GM12873 (cell line): ENCODE measurements around the gene MTFR1L.

Experiments used
- CTCF ChIP-seq: IDR thresholded peaks from 2 replicates; pipeline ENCODE4 v1.5.1; 2012; ENCODE audit warnings: low read depth, mild to moderate bottlenecking, moderate library complexity, low read length, control low read depth; ENCODE audit not compliant: insufficient read depth; ENCODE audit errors: missing control alignments

Gene MTFR1L

GRCh38 chr1:25784575-25785051 lies 35.1 kb upstream of the MTFR1L start:
- no peak for TF ChIP-seq CTCF

DNA sequence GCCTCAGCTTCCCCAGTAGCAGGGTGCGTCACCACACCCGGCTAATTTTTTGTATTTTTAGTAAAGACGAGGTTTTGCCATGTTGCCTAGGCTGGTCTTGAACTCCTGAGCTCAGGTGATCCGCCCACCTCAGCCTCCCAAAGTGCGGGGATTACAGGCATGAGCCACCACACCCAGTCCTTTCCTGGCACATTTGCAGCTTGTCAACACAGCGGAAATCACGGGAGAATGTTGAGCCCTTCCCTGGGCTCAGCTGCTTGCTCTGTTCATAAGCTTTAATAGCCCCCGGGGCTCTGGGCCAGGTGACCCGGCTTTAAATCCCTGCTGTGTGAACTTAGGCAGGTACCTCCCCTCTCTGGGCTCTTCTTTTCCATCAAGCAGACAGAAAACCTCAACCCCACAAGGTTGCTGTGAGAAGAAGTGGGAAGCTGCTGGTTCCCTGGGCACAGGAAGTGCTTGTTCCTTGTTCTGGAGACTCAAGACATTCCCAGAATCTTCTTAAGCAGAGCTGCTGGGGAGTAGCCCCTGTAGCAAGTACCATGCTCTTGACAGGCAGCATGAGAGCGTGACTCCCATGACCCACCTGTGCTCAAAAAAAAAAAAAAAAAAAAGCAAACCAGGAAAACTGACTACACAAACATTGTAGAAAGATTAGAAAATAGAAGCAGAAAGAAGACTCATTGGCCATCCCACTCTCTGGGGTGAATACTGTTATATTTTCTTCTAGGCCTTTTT lies 34.3 kb upstream of the MTFR1L start:
- TF ChIP-seq CTCF, result no peak

DNA sequence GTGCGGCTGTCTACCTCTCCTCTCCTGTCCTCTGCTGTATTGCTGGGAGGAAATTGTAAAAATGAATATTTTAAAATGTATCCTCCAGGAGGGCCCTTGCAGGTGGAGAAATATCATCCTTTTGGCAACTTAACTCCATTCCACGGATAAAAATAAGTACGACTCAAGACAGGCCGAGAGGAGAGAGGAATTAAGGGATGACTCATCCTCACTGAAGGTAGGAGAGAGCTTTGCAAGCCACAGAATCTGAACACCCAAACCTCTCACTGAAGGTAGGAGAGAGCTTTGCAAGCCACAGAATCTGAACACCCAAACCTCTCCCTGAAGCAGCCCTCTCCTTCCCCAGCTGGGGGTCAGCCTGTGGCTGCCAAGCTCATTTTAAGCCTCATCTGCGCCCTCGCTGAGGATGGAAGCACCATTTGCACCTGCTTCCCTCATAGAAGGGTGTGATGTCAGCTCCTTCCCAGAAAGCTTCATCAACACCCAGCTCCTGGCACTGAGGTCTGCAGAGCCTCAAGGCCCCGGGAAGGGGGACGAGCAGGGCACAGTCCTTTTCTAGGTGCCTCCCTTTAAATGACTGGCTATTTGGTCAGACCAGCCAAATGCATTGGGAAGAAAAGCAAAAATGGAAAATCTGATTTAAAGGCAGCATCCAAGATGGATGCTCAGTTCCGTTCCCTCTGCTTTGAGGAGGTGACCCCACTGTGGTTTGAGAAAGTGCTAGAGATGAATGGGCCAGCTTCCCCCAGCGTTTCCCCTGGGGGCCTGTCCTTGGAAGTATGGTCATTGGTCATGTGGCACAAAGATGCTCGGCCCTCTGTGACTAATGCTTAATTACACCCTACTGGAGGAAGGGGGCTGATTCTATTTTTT lies 32.6 kb upstream of the MTFR1L start:
- no peak for TF ChIP-seq CTCF

GRCh38 chr1:25787760-25788166 lies 32.0 kb upstream of the MTFR1L start:
- TF ChIP-seq CTCF, result no peak

DNA sequence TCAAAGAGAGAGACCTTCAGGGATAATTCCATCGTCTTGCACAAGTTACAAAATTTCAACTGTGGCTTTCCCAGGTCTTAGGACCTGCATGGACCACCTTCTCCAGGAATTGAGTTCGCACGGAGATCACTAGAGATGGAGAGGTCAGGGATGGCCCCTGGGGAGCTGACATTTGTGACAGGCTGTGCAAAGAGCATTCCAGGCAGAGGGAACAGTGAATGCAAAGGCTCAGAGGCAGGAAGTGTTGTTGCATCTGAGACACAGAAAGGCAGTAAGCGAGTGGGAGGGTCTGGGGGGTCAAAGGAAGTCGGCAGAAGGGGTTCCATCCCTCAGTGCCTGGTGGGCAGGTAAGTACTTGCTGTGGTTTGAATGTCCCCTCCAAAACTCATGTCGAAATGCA lies 29.3 kb upstream of the MTFR1L start:
- no peak for TF ChIP-seq CTCF

- TF ChIP-seq CTCF, result no peak
Measured at GRCh38 chr1:25792115-25792514, 27.6 kb upstream of the MTFR1L start.

GRCh38 chr1:25793585-25794170 lies 26.1 kb upstream of the MTFR1L start:
- TF ChIP-seq CTCF, result no peak
